VCaP (cell line): ENCODE measurements around the gene HAUS2.

Experiments
- H3K27ac ChIP-seq: fragments of 450-650 bp; 2 replicates; pipeline ENCODE4 v1.5.1; 2017
- CTCF ChIP-seq: fragments of 450-650 bp; conservative IDR thresholded peaks from 2 replicates; pipeline ENCODE4 v1.5.1; 2017; ENCODE audit warnings: mild to moderate bottlenecking, moderate library complexity

Gene HAUS2

GRCh38 chr15:42510258-42511006 lies 38.2 kb upstream of the HAUS2 start:
- TF ChIP-seq CTCF, result no peak
- no peak overlapping the region for H3K27ac ChIP-seq

GRCh38 chr15:42511007-42511391 lies 37.6 kb upstream of the HAUS2 start:
- no peak for TF ChIP-seq CTCF
- no peak overlapping the region for H3K27ac ChIP-seq

DNA sequence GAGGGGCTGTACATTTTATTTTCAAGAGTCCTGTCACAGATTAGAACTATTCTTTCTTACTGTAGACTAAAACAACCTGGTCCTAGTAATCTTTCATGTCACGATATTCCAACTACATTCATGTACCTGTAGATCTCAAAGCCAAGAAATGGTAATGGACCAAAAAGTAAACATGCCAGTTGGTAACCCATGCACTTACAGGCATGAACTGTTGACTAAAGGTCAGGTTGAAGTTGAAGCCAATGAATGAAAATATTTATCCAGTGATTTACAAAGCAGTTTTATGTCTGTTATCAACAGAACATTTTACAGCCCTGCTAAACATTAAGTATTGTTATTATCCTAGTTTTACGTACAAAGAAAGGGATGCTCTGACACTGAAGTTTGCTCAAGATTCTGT lies 25.3 kb upstream of the HAUS2 start:
- no peak overlapping the region for H3K27ac ChIP-seq
- no peak for TF ChIP-seq CTCF

GRCh38 chr15:42528970-42529369 lies 19.7 kb upstream of the HAUS2 start:
- H3K27ac ChIP-seq, result no peak overlapping the region
- no peak for TF ChIP-seq CTCF

DNA sequence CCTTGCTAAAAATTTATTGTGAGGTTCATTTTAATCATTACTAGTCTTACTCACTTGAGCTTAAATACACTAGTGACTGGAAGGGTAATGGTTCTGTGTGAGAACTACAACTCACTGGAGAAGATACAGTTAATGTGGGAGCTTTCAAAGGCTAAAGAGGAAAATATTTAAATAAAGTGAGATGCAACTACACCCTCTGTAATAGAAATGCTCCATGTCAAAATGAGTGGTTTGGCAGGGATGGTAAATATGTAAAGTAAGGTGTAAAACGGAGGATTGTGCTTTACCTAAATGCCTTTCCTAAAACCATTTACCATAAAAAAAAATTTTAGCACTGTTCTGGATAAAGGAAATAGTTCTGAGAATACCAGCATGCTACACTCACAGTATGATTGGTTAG lies 15.4 kb upstream of the HAUS2 start:
- TF ChIP-seq CTCF, result no peak
- H3K27ac ChIP-seq, result no peak overlapping the region

- no peak overlapping the region for H3K27ac ChIP-seq
- no peak for TF ChIP-seq CTCF
Observed at GRCh38 chr15:42544853-42545629, 3.6 kb upstream of the HAUS2 start.

GRCh38 chr15:42547918-42548248 lies 755 bp upstream of the HAUS2 start:
- peak overlapping the region; percentile 76 for H3K27ac ChIP-seq
- TF ChIP-seq CTCF, result no peak
